Neuronal stem cell (in vitro differentiated cells): Measurements from ENCODE around the gene F7.

Experiments used
- DNase-seq: peaks from one replicate; pipeline ENCODE4 v3.0.0-alpha.2; 2013; ENCODE audit warnings: low spot score
- H2AFZ ChIP-seq: one replicate; pipeline ENCODE4 v1.6.1; 2013; ENCODE audit warnings: mild to moderate bottlenecking, low read length, inconsistent platforms
- H2AK5ac ChIP-seq: 2 replicates; pipeline ENCODE4 v1.6.1; 2013; ENCODE audit warnings: low read depth, mild to moderate bottlenecking, inconsistent platforms, low read length, moderate library complexity, mixed read lengths
- H2BK120ac ChIP-seq: 2 replicates; pipeline ENCODE4 v1.6.1; 2013; ENCODE audit warnings: low read depth, mild to moderate bottlenecking, inconsistent platforms, low read length, moderate library complexity, mixed read lengths
- H2BK12ac ChIP-seq: one replicate; pipeline ENCODE4 v1.6.1; 2013; ENCODE audit warnings: low read length, inconsistent platforms
- H2BK15ac ChIP-seq: 2 replicates; pipeline ENCODE4 v1.6.1; 2013; ENCODE audit warnings: mild to moderate bottlenecking, low read length, inconsistent platforms, mixed read lengths
- H2BK5ac ChIP-seq: one replicate; pipeline ENCODE4 v1.6.1; 2013; ENCODE audit warnings: inconsistent platforms, mild to moderate bottlenecking, low read length, moderate library complexity
- H3K14ac ChIP-seq: one replicate; pipeline ENCODE4 v1.6.1; 2013; ENCODE audit warnings: low read length, inconsistent platforms
- H3K18ac ChIP-seq: 2 replicates; pipeline ENCODE4 v1.6.1; 2013; ENCODE audit warnings: low read length, inconsistent platforms
- H3K23ac ChIP-seq: 2 replicates; pipeline ENCODE4 v1.6.1; 2013; ENCODE audit warnings: low read depth, mild to moderate bottlenecking, mixed read lengths, low read length, inconsistent platforms; ENCODE audit not compliant: poor library complexity
- H3K27ac ChIP-seq: replicated peaks from 3 replicates; pipeline ENCODE4 v1.5.1; 2013; ENCODE audit warnings: low read length, inconsistent platforms
- H3K27me3 ChIP-seq, 3 experiments: 2 replicates each; pipeline ENCODE4 v1.6.1; 2013; ENCODE audit warnings: low read length in 3 of 3, mild to moderate bottlenecking in 2 of 3, inconsistent platforms in 1 of 3, low read depth in 1 of 3, mixed read lengths in 1 of 3, moderate library complexity in 1 of 3; ENCODE audit not compliant: control insufficient read depth in 3 of 3, insufficient read depth in 3 of 3
- H3K36me3 ChIP-seq, 2 donors: replicated peaks in 1 of 2; 2 replicates each; pipeline ENCODE4 v1.6.1; 2013; ENCODE audit warnings: low read length in 2 of 2; ENCODE audit not compliant: control insufficient read depth in 2 of 2, insufficient read depth in 2 of 2
- H3K4ac ChIP-seq: 2 replicates; pipeline ENCODE4 v1.6.1; 2013; ENCODE audit warnings: inconsistent platforms, mild to moderate bottlenecking, low read length, moderate library complexity
- H3K4me1 ChIP-seq, 2 donors: 1 replicate in 1 of 2; 2 replicates in 1 of 2; pipeline ENCODE4 v1.6.1; 2013; ENCODE audit warnings: low read length in 2 of 2, low read depth in 1 of 2; ENCODE audit not compliant: control insufficient read depth in 2 of 2, insufficient read depth in 1 of 2
- H3K4me2 ChIP-seq: one replicate; pipeline ENCODE4 v1.6.1; 2013; ENCODE audit warnings: mild to moderate bottlenecking, low read length, inconsistent platforms; ENCODE audit not compliant: insufficient read depth, poor library complexity, severe bottlenecking
- H3K4me3 ChIP-seq, 2 donors: 2 replicates each; pipeline ENCODE4 v1.5.1; 2013; ENCODE audit warnings: low read length in 2 of 2, mild to moderate bottlenecking in 2 of 2, inconsistent platforms in 1 of 2, moderate library complexity in 1 of 2
- H3K79me1 ChIP-seq: one replicate; pipeline ENCODE4 v1.6.1; 2013; ENCODE audit warnings: low read depth, mild to moderate bottlenecking, inconsistent platforms, low read length, moderate library complexity
- H3K9ac ChIP-seq: one replicate; pipeline ENCODE4 v1.6.1; 2013; ENCODE audit warnings: mild to moderate bottlenecking, low read depth, low read length, inconsistent platforms; ENCODE audit not compliant: poor library complexity
- H3K9me3 ChIP-seq, 2 donors: replicated peaks in 1 of 2; 2 replicates each; pipeline versions ENCODE3 to v1.6.1; 2013; ENCODE audit warnings: low read length in 2 of 2, mild to moderate bottlenecking in 2 of 2, inconsistent platforms in 1 of 2, low read depth in 1 of 2, mixed read lengths in 1 of 2, moderate library complexity in 1 of 2; ENCODE audit not compliant: control insufficient read depth in 2 of 2, insufficient read depth in 1 of 2
- H4K8ac ChIP-seq: one replicate; pipeline ENCODE4 v1.6.1; 2013; ENCODE audit warnings: low read depth, mild to moderate bottlenecking, inconsistent platforms, low read length, moderate library complexity
- H4K91ac ChIP-seq: one replicate; pipeline ENCODE4 v1.6.1; 2013; ENCODE audit warnings: low read length, low read depth, mild to moderate bottlenecking, inconsistent platforms; ENCODE audit not compliant: poor library complexity
- WGBS, 2 donors: extraction: QIAGEN DNeasy Blood & Tissue Kit; methylation state at CpG; one replicate each; pipeline ENCODE4 v1.1.7; 2013; ENCODE audit warnings: missing lambda C conversion rate in 2 of 2, mixed read lengths in 1 of 2; ENCODE audit not compliant: insufficient read length in 2 of 2, insufficient replicate concordance in 1 of 2; ENCODE audit errors: extremely low coverage in 2 of 2; 5-methylcytosine and 5-hydroxymethylcytosine counted together

F7 gene

GRCh38 chr13:113129921-113130750 lies 24.5 kb downstream of the F7 start:
- Histone ChIP-seq H3K14ac (peak overlapping the region; percentile 72), H3K4me1 (no peaks in the 10 kb centered on the region), H3K4me2 (no peak overlapping the region), H2BK12ac (no peak overlapping the region), H3K18ac (peak overlapping the region; percentile 20), H2BK5ac (no peak overlapping the region), H3K27ac (no peak overlapping the region), H3K27me3 (peaks cover 0 to 7% (median 0%) of the 10 kb centered on the region in 3 experiments), H3K4me3 (peak overlapping the region in 1 of 2 donors; percentile 35), H3K36me3 (no peaks in the 10 kb centered on the region), H3K79me1 (no peaks in the 10 kb centered on the region), H4K8ac (no peak overlapping the region), H3K4ac (no peak overlapping the region), H4K91ac (no peak overlapping the region), H2AK5ac (peak overlapping the region; percentile 61), H2BK15ac (no peak overlapping the region), H3K23ac (peak overlapping the region; percentile 51), H3K9me3 (no peaks in the 10 kb centered on the region), H2BK120ac (no peak overlapping the region), H2AFZ (no peak overlapping the region), H3K9ac (no peak overlapping the region)
- no CpG with 5 or more reads among the region's 60 CpGs for WGBS, 2 donors
- DNase-seq: no peak

GRCh38 chr13:113135281-113135760 lies 29.7 kb downstream of the F7 start:
- Histone ChIP-seq H2BK12ac (no peak overlapping the region), H2AFZ (no peak overlapping the region), H2BK120ac (no peak overlapping the region), H3K23ac (no peak overlapping the region), H3K18ac (no peak overlapping the region), H3K27ac (no peak overlapping the region), H3K36me3 (no peaks in the 10 kb centered on the region), H3K14ac (no peak overlapping the region), H2AK5ac (no peak overlapping the region), H2BK5ac (no peak overlapping the region), H3K4me1 (peaks cover 5 to 9% of the 10 kb centered on the region in 2 donors), H3K4ac (no peak overlapping the region), H3K4me3 (no peak overlapping the region), H2BK15ac (no peak overlapping the region), H4K8ac (no peak overlapping the region), H3K9me3 (no peaks in the 10 kb centered on the region), H3K4me2 (no peak overlapping the region), H3K79me1 (no peaks in the 10 kb centered on the region), H3K9ac (no peak overlapping the region), H3K27me3 (peaks cover 0 to 31% (median 0%) of the 10 kb centered on the region in 3 experiments), H4K91ac (no peak overlapping the region)
- no peak for DNase-seq
- WGBS, 2 donors: no CpG with 5 or more reads among the region's 2 CpGs

GRCh38 chr13:113137691-113138298 lies 32.2 kb downstream of the F7 start:
- no peaks in the 10 kb centered on the region for H3K36me3 ChIP-seq
- H3K27ac ChIP-seq: peak overlapping the region; percentile 67

More at GRCh38 chr13:113137691-113138298, 32.2 kb downstream of the F7 start:
- no peak overlapping the region for H3K4me3 ChIP-seq
- H2BK12ac ChIP-seq: no peak overlapping the region
- peaks cover 5 to 9% of the 10 kb centered on the region in 2 donors for H3K4me1 ChIP-seq
- peaks cover 3% of the 10 kb centered on the region for H3K79me1 ChIP-seq
- peak overlapping the region; percentile 43 for H3K4me2 ChIP-seq
- no peak overlapping the region for H3K14ac ChIP-seq
- no peak overlapping the region for H3K4ac ChIP-seq
- H2AK5ac ChIP-seq: no peak overlapping the region
- H3K27me3 ChIP-seq: peaks cover 0 to 31% (median 0%) of the 10 kb centered on the region in 3 experiments
- no peak overlapping the region for H2BK5ac ChIP-seq
- WGBS, 2 donors: no CpG with 5 or more reads among the region's 11 CpGs
- no peak overlapping the region for H3K18ac ChIP-seq
- no peak for DNase-seq
- H3K9me3 ChIP-seq: no peaks in the 10 kb centered on the region
- no peak overlapping the region for H3K23ac ChIP-seq
- H3K9ac ChIP-seq: no peak overlapping the region
- no peak overlapping the region for H2BK120ac ChIP-seq
- no peak overlapping the region for H4K91ac ChIP-seq
- no peak overlapping the region for H2BK15ac ChIP-seq
- H4K8ac ChIP-seq: no peak overlapping the region
- peak overlapping the region; percentile 1 for H2AFZ ChIP-seq
